Activated T-helper 2 cell treated with anti-CD3 and anti-CD28 coated beads, Interferon-gamma antibody, Interleukin-2, Interleukin-4, amounts not matched to agents 10 μg/mL and 5 μg/mL and 100 μg/mL, durations not matched to agents 14 hours and 24 hours and 36 hours (primary cell): ENCODE results near the gene DPP7. TPM values are rescaled to one million over a fixed set of nuclear protein-coding genes. Genes with fewer than 3 reads are reported as not detected.

Source experiments
- DNase-seq: peaks from one replicate; pipeline ENCODE4 v3.0.0; 2021; ENCODE audit warnings: low spot score
- H3K27ac Mint-ChIP-seq: one replicate; pipeline ENCODE4 v1.8.0; 2021; ENCODE audit warnings: mixed read lengths
- H3K27me3 Mint-ChIP-seq: one replicate; pipeline ENCODE4 v1.8.0; 2021; ENCODE audit warnings: low read depth, mixed read lengths
- H3K36me3 Mint-ChIP-seq: one replicate; pipeline ENCODE4 v1.8.0; 2021; ENCODE audit warnings: low read depth, mixed read lengths
- H3K4me1 Mint-ChIP-seq: one replicate; pipeline ENCODE4 v1.8.0; 2021; ENCODE audit warnings: low read depth, mixed read lengths
- H3K4me3 Mint-ChIP-seq: one replicate; pipeline ENCODE4 v1.8.0; 2021; ENCODE audit warnings: low read depth, mild to moderate bottlenecking, moderate library complexity, mixed read lengths
- H3K9me3 Mint-ChIP-seq: one replicate; pipeline ENCODE4 v1.8.0; 2021; ENCODE audit warnings: mixed read lengths
- intact Hi-C: fragments of 100-400 bp; cut with micrococcal nuclease; formaldehyde crosslinking; loops from one replicate; pipeline ENCODE4 v1.15.1; 2023
- total RNA-seq: library from RNA; stranded (reverse); gene quantifications from 2 replicates; pipeline ENCODE4 v1.2.3, GENCODE V29; 2022

The DPP7 gene
- total RNA-seq, 1 donor from 2014 or later = 318 TPM

GRCh38 chr9:137156567-137157375 lies 42.2 kb upstream of the DPP7 start:
- no peaks in the 10 kb centered on the region for H3K36me3 Mint-ChIP-seq
- no peaks in the 10 kb centered on the region for H3K9me3 Mint-ChIP-seq
- intact Hi-C loops = loop anchor here (5.0 kb wide), 1 partner anchor 109 kb away; the partner anchor contains the start of gene NPDC1
- H3K27me3 Mint-ChIP-seq = peaks cover 34% of the 10 kb centered on the region
- H3K4me1 Mint-ChIP-seq = no peaks in the 10 kb centered on the region
- no peak overlapping the region for H3K27ac Mint-ChIP-seq
- peak; percentile 43 for DNase-seq
- H3K4me3 Mint-ChIP-seq = peak overlapping the region; percentile 54

- Mint-ChIP-seq H3K27me3 (peaks cover 16% of the 10 kb centered on the region), H3K4me3 (no peak overlapping the region), H3K27ac (no peak overlapping the region), H3K9me3 (no peaks in the 10 kb centered on the region), H3K36me3 (no peaks in the 10 kb centered on the region), H3K4me1 (peaks cover 4% of the 10 kb centered on the region)
- DNase-seq = no peak
- intact Hi-C loops = no loop called here
These were observed 38.4 kb upstream of the DPP7 start for GRCh38 chr9:137152844-137153405.

- Mint-ChIP-seq H3K4me1 (peaks cover 4% of the 10 kb centered on the region), H3K4me3 (no peak overlapping the region), H3K9me3 (no peaks in the 10 kb centered on the region), H3K27ac (peak overlapping the region; percentile 30), H3K27me3 (peaks cover 8% of the 10 kb centered on the region), H3K36me3 (no peaks in the 10 kb centered on the region)
- intact Hi-C loops = no loop called here
- DNase-seq = peak; percentile 52
These were observed 36.3 kb upstream of the DPP7 start for GRCh38 chr9:137150617-137151457.

- intact Hi-C loops = no loop called here
- no peak overlapping the region for H3K4me3 Mint-ChIP-seq
- no peak for DNase-seq
- H3K36me3 Mint-ChIP-seq = no peaks in the 10 kb centered on the region
- H3K4me1 Mint-ChIP-seq = peaks cover 4% of the 10 kb centered on the region
- peaks cover 4% of the 10 kb centered on the region for H3K27me3 Mint-ChIP-seq
- no peaks in the 10 kb centered on the region for H3K9me3 Mint-ChIP-seq
- no peak overlapping the region for H3K27ac Mint-ChIP-seq
These were observed 35.5 kb upstream of the DPP7 start for GRCh38 chr9:137149942-137150616.

GRCh38 chr9:137149363-137149762 lies 34.8 kb upstream of the DPP7 start:
- no peak for DNase-seq
- H3K27ac Mint-ChIP-seq = no peak overlapping the region
- H3K4me3 Mint-ChIP-seq = no peak overlapping the region
- no peaks in the 10 kb centered on the region for H3K9me3 Mint-ChIP-seq
- peaks cover 4% of the 10 kb centered on the region for H3K4me1 Mint-ChIP-seq
- intact Hi-C loops = no loop called here
- H3K36me3 Mint-ChIP-seq = no peaks in the 10 kb centered on the region
- peaks cover 2% of the 10 kb centered on the region for H3K27me3 Mint-ChIP-seq

- intact Hi-C loops = no loop called here
- H3K4me1 Mint-ChIP-seq = peaks cover 4% of the 10 kb centered on the region
These were observed 34.1 kb upstream of the DPP7 start for GRCh38 chr9:137148661-137149060.

GRCh38 chr9:137148242-137148641 lies 33.7 kb upstream of the DPP7 start:
- intact Hi-C loops = no loop called here
- Mint-ChIP-seq H3K4me3 (no peak overlapping the region), H3K36me3 (no peaks in the 10 kb centered on the region), H3K9me3 (no peaks in the 10 kb centered on the region), H3K27me3 (peaks cover 2% of the 10 kb centered on the region), H3K4me1 (peaks cover 4% of the 10 kb centered on the region), H3K27ac (no peak overlapping the region)
- DNase-seq = no peak

More at GRCh38 chr9:137148661-137149060, 34.1 kb upstream of the DPP7 start:
- Mint-ChIP-seq H3K36me3 (no peaks in the 10 kb centered on the region), H3K9me3 (no peaks in the 10 kb centered on the region), H3K4me3 (no peak overlapping the region), H3K27ac (no peak overlapping the region), H3K27me3 (peaks cover 2% of the 10 kb centered on the region)
- DNase-seq = no peak

GRCh38 chr9:137147793-137148160 lies 33.2 kb upstream of the DPP7 start:
- H3K4me3 Mint-ChIP-seq = no peak overlapping the region
- intact Hi-C loops = no loop called here
- H3K4me1 Mint-ChIP-seq = peaks cover 4% of the 10 kb centered on the region
- DNase-seq = no peak
- H3K36me3 Mint-ChIP-seq = no peaks in the 10 kb centered on the region
- H3K27me3 Mint-ChIP-seq = peaks cover 2% of the 10 kb centered on the region
- no peak overlapping the region for H3K27ac Mint-ChIP-seq
- no peaks in the 10 kb centered on the region for H3K9me3 Mint-ChIP-seq

- Mint-ChIP-seq H3K27ac (no peak overlapping the region), H3K4me3 (no peak overlapping the region), H3K9me3 (no peaks in the 10 kb centered on the region), H3K4me1 (peaks cover 4% of the 10 kb centered on the region), H3K27me3 (peaks cover 4% of the 10 kb centered on the region), H3K36me3 (no peaks in the 10 kb centered on the region)
- DNase-seq = no peak
- intact Hi-C loops = no loop called here
These were observed 32.7 kb upstream of the DPP7 start for GRCh38 chr9:137147091-137147792.

- Mint-ChIP-seq H3K4me1 (peaks cover 4% of the 10 kb centered on the region), H3K4me3 (no peak overlapping the region), H3K27me3 (peaks cover 6% of the 10 kb centered on the region), H3K27ac (no peak overlapping the region), H3K36me3 (no peaks in the 10 kb centered on the region), H3K9me3 (no peaks in the 10 kb centered on the region)
- DNase-seq = no peak
- intact Hi-C loops = no loop called here
These were observed 32.0 kb upstream of the DPP7 start for GRCh38 chr9:137146527-137146918.

GRCh38 chr9:137145731-137146526 lies 31.4 kb upstream of the DPP7 start:
- Mint-ChIP-seq H3K9me3 (no peaks in the 10 kb centered on the region), H3K27me3 (peaks cover 6% of the 10 kb centered on the region), H3K27ac (no peak overlapping the region), H3K4me1 (peaks cover under 1% of the 10 kb centered on the region), H3K4me3 (no peak overlapping the region), H3K36me3 (no peaks in the 10 kb centered on the region)
- intact Hi-C loops = no loop called here
- DNase-seq = no peak
